Thyroid gland (tissue), 4 donors: Measurements from ENCODE around the gene MAP10.

Experiments
- POLR2A ChIP-seq, 2 donors: fragments of 450-650 bp; IDR thresholded peaks; one replicate each; pipeline ENCODE4 v1.6.1; 2017; ENCODE audit warnings: antibody characterized with exemption in 2 of 2, mild to moderate bottlenecking in 2 of 2, moderate library complexity in 1 of 2
- TF ChIP-seq, protein P1 (sequence below), 6 experiments: fragments of 200-600 bp in 3 of 6; fragments of 450-650 bp in 3 of 6; sonication (generic) in 3 of 6; IDR thresholded peaks; one replicate each; pipeline ENCODE4 v1.5.1; 2016 to 2019; ENCODE audit warnings: antibody characterized with exemption in 6 of 6, mild to moderate bottlenecking in 2 of 6, inconsistent platforms in 1 of 6, moderate library complexity in 1 of 6

DNA sequence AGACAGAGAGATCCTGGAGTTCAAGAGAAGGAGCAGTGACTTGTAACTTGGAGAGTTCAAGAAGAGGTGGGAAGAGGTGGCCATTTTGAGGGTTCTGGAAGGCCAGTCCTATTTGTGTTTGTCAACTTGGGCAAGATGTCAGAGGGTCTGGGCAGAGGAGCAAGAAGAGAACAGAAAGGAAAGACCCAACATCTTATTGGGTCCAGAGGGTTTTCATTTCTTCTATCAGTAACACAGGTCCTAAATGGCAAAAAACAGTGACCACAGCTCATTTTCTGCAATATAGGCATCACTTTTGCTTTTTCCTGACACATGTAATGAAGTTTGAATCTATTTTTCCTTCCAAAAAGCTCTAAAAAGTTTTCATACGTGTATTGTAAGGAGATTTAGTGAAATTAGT is 38.3 kb upstream of the MAP10 start:
- TF ChIP-seq, protein P1, sequence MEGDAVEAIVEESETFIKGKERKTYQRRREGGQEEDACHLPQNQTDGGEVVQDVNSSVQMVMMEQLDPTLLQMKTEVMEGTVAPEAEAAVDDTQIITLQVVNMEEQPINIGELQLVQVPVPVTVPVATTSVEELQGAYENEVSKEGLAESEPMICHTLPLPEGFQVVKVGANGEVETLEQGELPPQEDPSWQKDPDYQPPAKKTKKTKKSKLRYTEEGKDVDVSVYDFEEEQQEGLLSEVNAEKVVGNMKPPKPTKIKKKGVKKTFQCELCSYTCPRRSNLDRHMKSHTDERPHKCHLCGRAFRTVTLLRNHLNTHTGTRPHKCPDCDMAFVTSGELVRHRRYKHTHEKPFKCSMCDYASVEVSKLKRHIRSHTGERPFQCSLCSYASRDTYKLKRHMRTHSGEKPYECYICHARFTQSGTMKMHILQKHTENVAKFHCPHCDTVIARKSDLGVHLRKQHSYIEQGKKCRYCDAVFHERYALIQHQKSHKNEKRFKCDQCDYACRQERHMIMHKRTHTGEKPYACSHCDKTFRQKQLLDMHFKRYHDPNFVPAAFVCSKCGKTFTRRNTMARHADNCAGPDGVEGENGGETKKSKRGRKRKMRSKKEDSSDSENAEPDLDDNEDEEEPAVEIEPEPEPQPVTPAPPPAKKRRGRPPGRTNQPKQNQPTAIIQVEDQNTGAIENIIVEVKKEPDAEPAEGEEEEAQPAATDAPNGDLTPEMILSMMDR (IDR thresholded peaks at IDR 0.05), result no peak
- TF ChIP-seq POLR2A (IDR thresholded peaks at IDR 0.05), result no peak
